ENCODE measurements around the gene C2orf76.

DNA sequence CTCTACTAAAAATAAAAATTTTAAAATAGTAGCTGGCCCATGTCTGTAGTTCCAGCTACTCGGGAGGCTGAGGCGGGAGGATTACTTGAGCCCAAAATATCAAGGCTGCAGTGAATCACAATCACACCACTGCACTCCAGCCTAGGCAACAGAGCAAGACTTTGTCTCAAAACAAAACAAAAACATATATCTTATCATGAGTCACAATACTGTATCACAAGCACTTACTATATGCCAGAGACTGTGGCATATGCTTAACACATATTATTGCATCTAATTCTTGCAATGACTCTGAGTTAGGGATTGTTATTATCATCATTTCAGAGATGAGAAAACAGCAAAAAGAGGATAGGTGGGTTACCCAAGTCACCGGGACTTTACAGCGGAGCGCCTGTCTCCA, 35.5 kb upstream of the C2orf76 start:
- TF ChIP-seq, protein P1, sequence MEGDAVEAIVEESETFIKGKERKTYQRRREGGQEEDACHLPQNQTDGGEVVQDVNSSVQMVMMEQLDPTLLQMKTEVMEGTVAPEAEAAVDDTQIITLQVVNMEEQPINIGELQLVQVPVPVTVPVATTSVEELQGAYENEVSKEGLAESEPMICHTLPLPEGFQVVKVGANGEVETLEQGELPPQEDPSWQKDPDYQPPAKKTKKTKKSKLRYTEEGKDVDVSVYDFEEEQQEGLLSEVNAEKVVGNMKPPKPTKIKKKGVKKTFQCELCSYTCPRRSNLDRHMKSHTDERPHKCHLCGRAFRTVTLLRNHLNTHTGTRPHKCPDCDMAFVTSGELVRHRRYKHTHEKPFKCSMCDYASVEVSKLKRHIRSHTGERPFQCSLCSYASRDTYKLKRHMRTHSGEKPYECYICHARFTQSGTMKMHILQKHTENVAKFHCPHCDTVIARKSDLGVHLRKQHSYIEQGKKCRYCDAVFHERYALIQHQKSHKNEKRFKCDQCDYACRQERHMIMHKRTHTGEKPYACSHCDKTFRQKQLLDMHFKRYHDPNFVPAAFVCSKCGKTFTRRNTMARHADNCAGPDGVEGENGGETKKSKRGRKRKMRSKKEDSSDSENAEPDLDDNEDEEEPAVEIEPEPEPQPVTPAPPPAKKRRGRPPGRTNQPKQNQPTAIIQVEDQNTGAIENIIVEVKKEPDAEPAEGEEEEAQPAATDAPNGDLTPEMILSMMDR (IDR thresholded peaks at IDR 0.05; ENCODE audit: insufficient read depth, low read length, poor library complexity, severe bottlenecking), result no peak
- no peak for TF ChIP-seq EZH2phosphoT487 (conservative IDR thresholded peaks at IDR 0.05; ENCODE audit: low read length)

All from SU-DHL-6 (cell line).